ENCODE results near the gene REXO5. TPM values are rescaled to one million over a fixed set of nuclear protein-coding genes. Genes with fewer than 3 reads are reported as not detected.

The REXO5 gene
- total and polyA plus RNA-seq, 2 donors (not counting 3 experiments of a cell fraction or from before 2014, with no cell fraction given), result 2.3 to 11.5 TPM

- dilution Hi-C loops (cut with MboI; ENCODE audit: extremely low pct_ligation_motif_present, low sequenced_read_pairs), result no loop called here
- no peak for DNase-seq (ENCODE audit: low read depth, low spot score)
Observed at GRCh38 chr16:20859699-20860098, 53.4 kb downstream of the REXO5 start.

GRCh38 chr16:20860361-20860760 lies 54.0 kb downstream of the REXO5 start:
- Histone ChIP-seq H3K79me2 (ENCODE audit: control insufficient read depth, insufficient read depth, low read length) (peaks cover 53% of the 10 kb centered on the region), H3K9me1 (replicated peaks; ENCODE audit: control insufficient read depth, extremely low read depth, insufficient read depth, low read length) (no peaks in the 10 kb centered on the region), H2AFZ (ENCODE audit: low read depth, low read length) (no peak overlapping the region), H3K36me3 (ENCODE audit: control insufficient read depth in 2 of 2, extremely low read depth in 1 of 2, insufficient read depth in 2 of 2, low read length in 2 of 2) (peaks cover 26 to 28% of the 10 kb centered on the region in 2 experiments), H3K27me3 (ENCODE audit: control insufficient read depth in 2 of 2, insufficient read depth in 2 of 2, low read length in 2 of 2) (no peaks in the 10 kb centered on the region), H3K27ac (ENCODE audit: insufficient read depth, low read depth, low read length) (no peak overlapping the region), H3K9me3 (replicated peaks; ENCODE audit: control insufficient read depth, insufficient read depth, low read length) (no peaks in the 10 kb centered on the region), H3K4me1 (ENCODE audit: control insufficient read depth, extremely low read depth, insufficient read depth, low read length) (peaks cover 13% of the 10 kb centered on the region), H4K20me1 (replicated peaks; ENCODE audit: control insufficient read depth, extremely low read depth, insufficient read depth, low read length) (no peaks in the 10 kb centered on the region), H3K4me2 (ENCODE audit: insufficient read depth, low read length) (no peak overlapping the region), H3K9ac (replicated peaks; ENCODE audit: extremely low read depth, insufficient read depth, low read length) (no peak overlapping the region), H3K4me3 (replicated peaks in 1 of 3; ENCODE audit: insufficient read depth in 1 of 3, low read depth in 1 of 3, low read length in 3 of 3) (no peak overlapping the region)
- CTCF ChIA-PET, result no interaction called here
- TF ChIP-seq JUN (IDR thresholded peaks at IDR 0.05; ENCODE audit: borderline replicate concordance, insufficient read depth, insufficient read length, low read depth), result no peak
- no peak for TF ChIP-seq POLR2AphosphoS5 (IDR thresholded peaks at IDR 0.05; ENCODE audit: insufficient read depth, low read depth, low read length)
- TF ChIP-seq, protein P1, sequence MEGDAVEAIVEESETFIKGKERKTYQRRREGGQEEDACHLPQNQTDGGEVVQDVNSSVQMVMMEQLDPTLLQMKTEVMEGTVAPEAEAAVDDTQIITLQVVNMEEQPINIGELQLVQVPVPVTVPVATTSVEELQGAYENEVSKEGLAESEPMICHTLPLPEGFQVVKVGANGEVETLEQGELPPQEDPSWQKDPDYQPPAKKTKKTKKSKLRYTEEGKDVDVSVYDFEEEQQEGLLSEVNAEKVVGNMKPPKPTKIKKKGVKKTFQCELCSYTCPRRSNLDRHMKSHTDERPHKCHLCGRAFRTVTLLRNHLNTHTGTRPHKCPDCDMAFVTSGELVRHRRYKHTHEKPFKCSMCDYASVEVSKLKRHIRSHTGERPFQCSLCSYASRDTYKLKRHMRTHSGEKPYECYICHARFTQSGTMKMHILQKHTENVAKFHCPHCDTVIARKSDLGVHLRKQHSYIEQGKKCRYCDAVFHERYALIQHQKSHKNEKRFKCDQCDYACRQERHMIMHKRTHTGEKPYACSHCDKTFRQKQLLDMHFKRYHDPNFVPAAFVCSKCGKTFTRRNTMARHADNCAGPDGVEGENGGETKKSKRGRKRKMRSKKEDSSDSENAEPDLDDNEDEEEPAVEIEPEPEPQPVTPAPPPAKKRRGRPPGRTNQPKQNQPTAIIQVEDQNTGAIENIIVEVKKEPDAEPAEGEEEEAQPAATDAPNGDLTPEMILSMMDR (IDR thresholded peaks at IDR 0.05; ENCODE audit: extremely low read depth in 1 of 2, insufficient read depth in 1 of 2, low read depth in 1 of 2, low read length in 2 of 2), result no peak
- no peak for TF ChIP-seq MAX (IDR thresholded peaks at IDR 0.05; ENCODE audit: insufficient read depth, insufficient read length)
- TF ChIP-seq EZH2 (IDR thresholded peaks at IDR 0.05; ENCODE audit: borderline replicate concordance, low read depth, low read length, severe bottlenecking), result no peak
- no peak for TF ChIP-seq MYC (IDR thresholded peaks at IDR 0.05; ENCODE audit: low read depth, low read length)
- no peak for TF ChIP-seq GATA2 (IDR thresholded peaks at IDR 0.05; ENCODE audit: insufficient read depth, insufficient read length, low read depth, low read length)
- no peak for TF ChIP-seq FOS (IDR thresholded peaks at IDR 0.05; ENCODE audit: borderline replicate concordance, insufficient read depth, low read length)
- TF ChIP-seq POLR2A (IDR thresholded peaks at IDR 0.05; ENCODE audit: low read depth, low read length), result no peak
- BruUV-seq (replicated peaks), result no TSS peak
- POLR2A ChIA-PET, result no interaction called here
- FAIRE-seq (no peak), DNase-seq (ENCODE audit: low read depth, low spot score) (no peak)
- intact Hi-C loops (cut with micrococcal nuclease), result no loop called here
- dilution Hi-C loops (cut with MboI; ENCODE audit: extremely low pct_ligation_motif_present, low sequenced_read_pairs), result no loop called here

More at GRCh38 chr16:20859699-20860098, 53.4 kb downstream of the REXO5 start:
- peaks cover 14% of the 10 kb centered on the region for H3K4me1 ChIP-seq (ENCODE audit: control insufficient read depth, extremely low read depth, insufficient read depth, low read length)
- H3K27ac ChIP-seq (ENCODE audit: insufficient read depth, low read depth, low read length), result no peak overlapping the region
- no peaks in the 10 kb centered on the region for H3K27me3 ChIP-seq (ENCODE audit: control insufficient read depth in 2 of 2, insufficient read depth in 2 of 2, low read length in 2 of 2)
- FAIRE-seq, result no peak
- BruUV-seq (replicated peaks), result no TSS peak
- no peaks in the 10 kb centered on the region for H3K9me3 ChIP-seq (replicated peaks; ENCODE audit: control insufficient read depth, insufficient read depth, low read length)
- H4K20me1 ChIP-seq (replicated peaks; ENCODE audit: control insufficient read depth, extremely low read depth, insufficient read depth, low read length), result no peaks in the 10 kb centered on the region
- no peaks in the 10 kb centered on the region for H3K9me1 ChIP-seq (replicated peaks; ENCODE audit: control insufficient read depth, extremely low read depth, insufficient read depth, low read length)
- H3K36me3 ChIP-seq (ENCODE audit: control insufficient read depth in 2 of 2, extremely low read depth in 1 of 2, insufficient read depth in 2 of 2, low read length in 2 of 2), result peaks cover 26 to 28% of the 10 kb centered on the region in 2 experiments
- no peak overlapping the region for H3K9ac ChIP-seq (replicated peaks; ENCODE audit: extremely low read depth, insufficient read depth, low read length)
- no peak for TF ChIP-seq POLR2A (IDR thresholded peaks at IDR 0.05; ENCODE audit: low read depth, low read length)
- TF ChIP-seq EZH2 (IDR thresholded peaks at IDR 0.05; ENCODE audit: borderline replicate concordance, low read depth, low read length, severe bottlenecking), result no peak
- TF ChIP-seq JUN (IDR thresholded peaks at IDR 0.05; ENCODE audit: borderline replicate concordance, insufficient read depth, insufficient read length, low read depth), result no peak
- TF ChIP-seq FOS (IDR thresholded peaks at IDR 0.05; ENCODE audit: borderline replicate concordance, insufficient read depth, low read length), result no peak
- no peak overlapping the region for H2AFZ ChIP-seq (ENCODE audit: low read depth, low read length)
- no peak overlapping the region for H3K4me2 ChIP-seq (ENCODE audit: insufficient read depth, low read length)
- H3K4me3 ChIP-seq (replicated peaks in 1 of 3; ENCODE audit: insufficient read depth in 1 of 3, low read depth in 1 of 3, low read length in 3 of 3), result no peak overlapping the region
- CTCF ChIA-PET, result no interaction called here
- H3K79me2 ChIP-seq (ENCODE audit: control insufficient read depth, insufficient read depth, low read length), result peaks cover 47% of the 10 kb centered on the region
- POLR2A ChIA-PET, result no interaction called here
- intact Hi-C loops (cut with micrococcal nuclease), result no loop called here

All from endothelial cell of umbilical vein (primary cell).